ENCODE measurements around the gene PILRA.
"Not testable (repeated sequence)": the region's sequence is repeated elsewhere in the genome, so short reads cannot be mapped to it uniquely, and the experiment has no call there.

PILRA gene

DNA sequence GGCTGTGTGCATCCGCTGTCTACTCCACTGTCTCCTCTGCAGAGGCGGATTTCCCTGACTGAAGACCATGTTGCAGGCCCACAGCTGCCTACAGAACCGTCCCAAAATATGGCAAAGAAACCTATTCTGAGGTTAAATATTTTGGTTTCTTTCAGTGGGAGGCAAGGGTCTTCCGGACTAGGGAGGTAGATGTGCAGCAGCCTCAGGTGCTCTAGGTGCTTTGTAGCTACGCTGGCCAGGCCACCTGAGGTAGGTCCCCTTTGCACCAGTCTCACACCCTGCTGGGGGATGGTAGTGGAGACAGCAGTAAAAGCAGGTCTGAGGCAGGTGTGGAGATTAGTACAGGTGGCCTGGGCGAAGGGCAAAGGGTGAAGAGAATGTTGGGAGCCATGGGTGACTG lies 23.5 kb upstream of the PILRA start:
- Histone ChIP-seq H3K27me3 (ENCODE audit: insufficient read depth, low read length) (no peaks in the 10 kb centered on the region), H2AFZ (ENCODE audit: low read depth, low read length) (no peak overlapping the region), H3K9me3 (ENCODE audit: low read length) (no peaks in the 10 kb centered on the region), H3K4me3 (ENCODE audit: low read length) (no peak overlapping the region), H3K4me1 (ENCODE audit: insufficient read depth, low read length) (peaks cover 2% of the 10 kb centered on the region), H3K36me3 (ENCODE audit: insufficient read depth, low read length) (peaks cover 70% of the 10 kb centered on the region)

DNA sequence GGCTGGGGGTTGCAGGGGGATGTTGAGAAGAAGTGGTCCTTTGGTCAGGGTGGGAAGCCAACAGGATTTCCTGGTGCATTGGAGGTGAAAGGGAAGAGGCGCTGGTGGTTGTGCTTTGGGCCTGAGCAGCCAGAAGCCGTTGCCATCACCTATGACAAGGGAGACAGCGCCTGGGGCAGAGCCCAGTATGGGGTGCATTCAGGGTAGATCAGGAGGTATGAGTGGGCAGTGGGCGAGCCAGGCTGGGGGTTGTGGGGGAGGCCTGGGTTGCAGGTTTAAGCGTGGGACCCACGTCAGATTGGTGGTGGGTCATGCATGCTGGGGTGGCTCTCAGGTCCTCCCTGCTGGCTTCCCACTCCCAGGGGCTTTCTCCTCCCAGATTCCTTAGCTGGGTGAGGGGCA lies 21.6 kb upstream of the PILRA start:
- Histone ChIP-seq H3K36me3 (ENCODE audit: insufficient read depth, low read length) (peaks cover 76% of the 10 kb centered on the region), H2AFZ (ENCODE audit: low read depth, low read length) (no peak overlapping the region), H3K4me1 (ENCODE audit: insufficient read depth, low read length) (no peaks in the 10 kb centered on the region), H3K9me3 (ENCODE audit: low read length) (no peaks in the 10 kb centered on the region), H3K27me3 (ENCODE audit: insufficient read depth, low read length) (no peaks in the 10 kb centered on the region), H3K4me3 (ENCODE audit: low read length) (no peak overlapping the region)

DNA sequence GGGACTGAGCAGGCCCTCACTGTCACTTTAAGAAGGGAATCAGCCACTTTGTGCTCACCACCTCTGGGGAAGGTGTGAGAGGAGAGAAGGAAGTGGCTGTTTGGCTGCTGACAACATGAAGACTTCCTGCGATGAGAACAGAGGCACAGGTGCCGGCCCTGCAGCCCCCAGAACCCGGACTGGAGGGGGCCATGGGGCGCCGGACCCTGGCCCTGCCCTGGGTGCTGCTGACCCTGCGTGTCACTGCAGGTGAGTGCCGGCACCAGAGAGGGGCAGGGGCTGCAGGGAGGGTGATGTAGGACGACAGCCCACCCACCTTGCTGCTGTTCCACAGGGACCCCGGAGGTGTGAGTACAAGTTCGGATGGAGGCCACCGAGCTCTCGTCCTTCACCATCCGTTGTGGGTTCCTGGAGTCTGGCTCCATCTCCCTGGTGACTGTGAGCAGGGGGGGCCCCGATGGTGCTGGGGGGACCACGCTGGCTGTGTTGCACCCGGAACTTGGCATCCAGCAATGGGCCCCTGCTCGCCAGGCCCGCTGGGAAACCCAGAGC lies 21.0 kb upstream of the PILRA start:
- H3K9me3 ChIP-seq (ENCODE audit: low read length); H2AFZ ChIP-seq (ENCODE audit: low read depth, low read length); H3K27me3 ChIP-seq (ENCODE audit: insufficient read depth, low read length); H3K4me1 ChIP-seq (ENCODE audit: insufficient read depth, low read length); H3K4me3 ChIP-seq (ENCODE audit: low read length): not testable (repeated sequence)
- peaks cover 75% of the 10 kb centered on the region for H3K36me3 ChIP-seq (ENCODE audit: insufficient read depth, low read length)

DNA sequence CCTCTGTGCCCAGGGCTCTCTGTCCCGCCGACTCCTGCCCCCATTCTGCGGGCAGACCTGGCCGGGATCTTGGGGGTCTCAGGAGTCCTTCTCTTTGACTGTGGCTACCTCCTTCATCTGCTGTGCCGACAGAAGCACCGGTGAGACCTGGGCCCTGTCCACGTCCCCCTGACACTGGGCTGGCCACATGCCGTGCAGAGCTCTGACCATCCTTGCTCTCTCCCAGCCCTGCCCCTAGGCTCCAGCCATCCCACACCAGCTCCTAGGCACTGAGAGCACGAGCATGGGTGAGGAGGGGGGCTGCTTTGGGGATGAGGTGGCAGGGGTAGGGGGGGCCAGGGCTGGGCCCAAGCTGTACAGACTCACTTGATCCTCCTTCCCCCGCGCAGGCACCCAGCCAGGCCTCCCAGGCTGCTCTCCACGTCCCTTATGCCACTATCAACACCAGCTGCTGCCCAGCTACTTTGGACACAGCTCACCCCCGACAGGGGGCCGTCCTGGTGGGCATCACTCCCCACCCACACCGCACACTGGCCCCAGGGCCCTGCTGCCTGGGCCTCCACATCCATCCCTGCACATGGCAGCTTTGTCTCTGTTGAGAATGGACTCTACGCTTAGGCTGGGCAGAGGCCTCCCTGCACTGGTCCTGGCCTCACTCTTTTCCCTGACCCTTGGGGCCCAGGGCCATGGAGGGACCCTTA lies 20.2 kb upstream of the PILRA start:
- H3K36me3 ChIP-seq (ENCODE audit: insufficient read depth, low read length) = peaks cover 71% of the 10 kb centered on the region

DNA sequence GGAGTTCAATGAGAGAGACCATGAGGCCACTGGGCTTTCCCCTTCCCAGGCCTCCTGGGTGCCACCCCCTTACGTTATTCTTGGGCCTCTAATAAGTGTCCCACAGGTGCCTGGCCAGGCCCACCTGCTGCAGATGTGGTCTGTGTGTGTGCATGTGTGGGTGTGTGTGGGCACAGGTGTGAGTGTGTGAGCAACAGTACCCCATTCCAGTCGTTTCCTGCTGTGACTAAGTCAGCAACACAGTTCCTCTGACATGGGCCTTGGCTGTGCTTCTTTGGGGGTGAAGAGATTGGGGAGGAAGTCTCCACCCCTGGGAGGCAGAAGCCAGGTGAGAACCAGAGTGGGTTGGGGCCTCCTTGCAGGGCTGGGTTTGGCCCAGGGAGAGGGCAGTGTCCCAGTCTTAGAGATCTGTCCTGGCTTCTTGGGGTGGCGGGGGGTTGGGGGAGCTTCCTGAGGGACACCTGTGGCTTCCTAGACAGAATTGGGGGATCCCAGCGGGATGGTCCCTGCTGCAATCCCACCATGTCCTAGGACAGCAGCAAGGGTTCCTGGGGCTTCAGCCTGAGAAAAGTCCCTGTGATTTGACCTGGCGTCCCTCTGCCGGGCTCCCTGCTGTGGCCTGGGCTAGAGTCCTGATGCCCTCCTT lies 19.5 kb upstream of the PILRA start:
- peaks cover 75% of the 10 kb centered on the region for H3K36me3 ChIP-seq (ENCODE audit: insufficient read depth, low read length)
- H2AFZ ChIP-seq (ENCODE audit: low read depth, low read length) = no peak overlapping the region
- H3K4me1 ChIP-seq (ENCODE audit: insufficient read depth, low read length) = no peaks in the 10 kb centered on the region
- H3K27me3 ChIP-seq (ENCODE audit: insufficient read depth, low read length) = no peaks in the 10 kb centered on the region
- no peak overlapping the region for H3K4me3 ChIP-seq (ENCODE audit: low read length)
- H3K9me3 ChIP-seq (ENCODE audit: low read length) = no peaks in the 10 kb centered on the region

More for the DNA sequence above, 20.2 kb upstream of the PILRA start:
- no peaks in the 10 kb centered on the region for H3K4me1 ChIP-seq (ENCODE audit: insufficient read depth, low read length)
- H3K4me3 ChIP-seq (ENCODE audit: low read length) = no peak overlapping the region
- H3K9me3 ChIP-seq (ENCODE audit: low read length) = no peaks in the 10 kb centered on the region
- H2AFZ ChIP-seq (ENCODE audit: low read depth, low read length) = no peak overlapping the region
- no peaks in the 10 kb centered on the region for H3K27me3 ChIP-seq (ENCODE audit: insufficient read depth, low read length)

DNA sequence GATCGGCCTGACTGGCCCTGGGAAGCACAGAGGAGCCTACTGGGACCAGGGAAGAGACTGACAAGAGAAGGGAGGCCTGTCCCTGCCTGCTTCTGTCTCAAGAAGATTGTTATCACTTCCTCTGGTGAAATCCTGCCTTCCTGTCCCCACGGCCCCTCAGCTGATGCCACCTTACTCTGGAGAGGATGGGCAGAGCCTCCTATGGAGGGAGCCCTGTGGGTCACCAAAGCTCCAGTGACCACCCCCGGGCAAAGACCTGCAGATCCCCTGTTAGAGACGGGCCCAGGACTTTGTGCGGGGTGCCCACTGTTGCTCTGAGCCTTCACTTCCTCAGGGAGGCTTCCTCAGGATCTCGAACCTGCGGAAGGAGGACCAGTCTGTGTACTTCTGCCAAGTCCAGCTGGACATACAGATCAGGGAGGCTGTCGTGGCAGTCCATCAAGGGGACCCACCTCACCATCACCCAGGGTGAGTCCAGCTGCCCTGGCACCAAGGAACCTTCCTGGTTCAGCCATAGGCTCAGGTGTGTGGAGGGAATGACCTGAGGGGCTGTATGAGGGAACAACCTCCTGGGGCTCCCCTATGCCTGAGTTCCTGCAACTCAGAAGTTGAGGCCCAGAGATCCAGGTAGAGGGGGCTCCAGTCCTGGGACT lies 16.7 kb upstream of the PILRA start:
- no peak overlapping the region for H3K4me3 ChIP-seq (ENCODE audit: low read length)
- H3K36me3 ChIP-seq (ENCODE audit: insufficient read depth, low read length) = peaks cover 77% of the 10 kb centered on the region
- H3K4me1 ChIP-seq (ENCODE audit: insufficient read depth, low read length) = no peaks in the 10 kb centered on the region
- H3K9me3 ChIP-seq (ENCODE audit: low read length) = no peaks in the 10 kb centered on the region
- no peak overlapping the region for H2AFZ ChIP-seq (ENCODE audit: low read depth, low read length)
- H3K27me3 ChIP-seq (ENCODE audit: insufficient read depth, low read length) = no peaks in the 10 kb centered on the region

DNA sequence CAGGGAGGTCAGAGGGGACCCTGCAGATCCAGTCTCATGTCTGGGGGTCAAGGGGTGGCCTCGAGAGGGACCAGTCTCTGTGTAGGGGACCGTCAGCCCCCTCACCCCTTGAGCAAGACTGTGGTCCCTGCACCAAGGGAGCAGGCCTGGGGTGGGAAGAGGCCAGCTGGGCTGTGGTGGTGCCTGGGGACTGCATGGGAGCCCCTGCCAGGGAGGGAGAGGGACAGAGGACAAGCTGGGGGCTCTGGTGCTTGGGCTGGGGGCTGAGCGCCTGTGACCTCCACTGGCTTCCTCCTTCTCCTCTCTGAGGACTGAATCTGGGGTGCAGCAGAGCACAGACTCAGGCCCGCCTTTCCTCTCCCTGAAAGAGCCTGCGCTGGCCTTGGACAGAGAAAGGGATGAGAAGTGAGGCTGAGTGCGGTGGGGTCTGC lies 16.1 kb upstream of the PILRA start:
- Histone ChIP-seq H3K27me3 (ENCODE audit: insufficient read depth, low read length) (no peaks in the 10 kb centered on the region), H3K4me3 (ENCODE audit: low read length) (no peak overlapping the region), H3K36me3 (ENCODE audit: insufficient read depth, low read length) (peaks cover 80% of the 10 kb centered on the region), H2AFZ (ENCODE audit: low read depth, low read length) (no peak overlapping the region), H3K9me3 (ENCODE audit: low read length) (no peaks in the 10 kb centered on the region), H3K4me1 (ENCODE audit: insufficient read depth, low read length) (no peaks in the 10 kb centered on the region)

DNA sequence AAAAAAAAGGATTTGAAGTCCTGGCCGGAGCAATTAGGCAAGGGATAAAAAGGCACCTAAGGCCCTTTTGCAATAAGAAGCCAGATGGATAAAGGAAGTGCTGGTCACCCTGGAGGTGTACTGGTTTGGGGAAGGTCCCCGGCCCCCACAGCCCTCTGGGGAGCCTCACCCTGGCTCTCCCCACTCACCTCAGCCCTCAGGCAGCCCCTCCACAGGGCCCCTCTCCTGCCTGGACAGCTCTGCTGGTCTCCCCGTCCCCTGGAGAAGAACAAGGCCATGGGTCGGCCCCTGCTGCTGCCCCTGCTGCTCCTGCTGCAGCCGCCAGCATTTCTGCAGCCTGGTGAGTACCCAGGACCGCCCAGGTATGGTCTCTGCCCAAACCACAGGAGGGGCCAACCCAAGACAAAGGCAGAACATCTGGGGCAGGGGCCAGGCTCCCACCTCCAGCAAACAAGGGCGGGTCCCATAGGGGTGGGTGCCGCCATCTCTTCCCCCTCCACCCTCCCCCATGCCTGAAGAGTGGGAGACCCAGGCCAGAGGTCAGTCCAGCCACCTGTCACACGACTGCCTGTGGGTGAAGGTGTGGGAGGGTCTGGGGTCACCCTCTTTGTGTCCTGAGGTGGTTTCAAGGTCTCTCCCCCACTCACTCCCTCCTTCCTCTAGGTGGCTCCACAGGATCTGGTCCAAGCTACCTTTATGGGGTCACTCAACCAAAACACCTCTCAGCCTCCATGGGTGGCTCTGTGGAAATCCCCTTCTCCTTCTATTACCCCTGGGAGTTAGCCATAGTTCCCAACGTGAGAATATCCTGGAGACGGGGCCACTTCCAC lies 15.0 kb upstream of the PILRA start, which contains the start of gene PILRB:
Gene PILRB, plus strand, starts transcription at position 91 of the 830 bp plus-strand sequence. Its CDS starts 186 bp downstream, at position 277.
- H3K9me3 ChIP-seq (ENCODE audit: low read length) = no peaks in the 10 kb centered on the region

DNA sequence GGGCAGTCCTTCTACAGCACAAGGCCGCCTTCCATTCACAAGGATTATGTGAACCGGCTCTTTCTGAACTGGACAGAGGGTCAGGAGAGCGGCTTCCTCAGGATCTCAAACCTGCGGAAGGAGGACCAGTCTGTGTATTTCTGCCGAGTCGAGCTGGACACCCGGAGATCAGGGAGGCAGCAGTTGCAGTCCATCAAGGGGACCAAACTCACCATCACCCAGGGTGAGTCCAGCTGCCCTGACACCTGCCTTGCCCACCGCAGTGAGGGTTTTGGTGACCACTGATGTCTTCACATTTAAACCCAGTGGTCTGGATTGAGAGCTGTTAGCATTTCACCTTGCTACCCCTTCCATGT lies 14.5 kb upstream of the PILRA start:
- Histone ChIP-seq H2AFZ (ENCODE audit: low read depth, low read length) (no peak overlapping the region), H3K4me1 (ENCODE audit: insufficient read depth, low read length) (no peaks in the 10 kb centered on the region), H3K4me3 (ENCODE audit: low read length) (no peak overlapping the region), H3K27me3 (ENCODE audit: insufficient read depth, low read length) (no peaks in the 10 kb centered on the region), H3K9me3 (ENCODE audit: low read length) (no peaks in the 10 kb centered on the region), H3K36me3 (ENCODE audit: insufficient read depth, low read length) (peaks cover 77% of the 10 kb centered on the region)

More for the DNA sequence above, 15.0 kb upstream of the PILRA start, which contains the start of gene PILRB:
- H3K4me1 ChIP-seq (ENCODE audit: insufficient read depth, low read length) = no peaks in the 10 kb centered on the region
- H3K27me3 ChIP-seq (ENCODE audit: insufficient read depth, low read length) = no peaks in the 10 kb centered on the region
- H3K4me3 ChIP-seq (ENCODE audit: low read length) = no peak within 1 kb of the TSS
- H3K36me3 ChIP-seq (ENCODE audit: insufficient read depth, low read length) = peaks cover 79% of the 10 kb centered on the region
- H2AFZ ChIP-seq (ENCODE audit: low read depth, low read length) = no peak within 1 kb of the TSS

DNA sequence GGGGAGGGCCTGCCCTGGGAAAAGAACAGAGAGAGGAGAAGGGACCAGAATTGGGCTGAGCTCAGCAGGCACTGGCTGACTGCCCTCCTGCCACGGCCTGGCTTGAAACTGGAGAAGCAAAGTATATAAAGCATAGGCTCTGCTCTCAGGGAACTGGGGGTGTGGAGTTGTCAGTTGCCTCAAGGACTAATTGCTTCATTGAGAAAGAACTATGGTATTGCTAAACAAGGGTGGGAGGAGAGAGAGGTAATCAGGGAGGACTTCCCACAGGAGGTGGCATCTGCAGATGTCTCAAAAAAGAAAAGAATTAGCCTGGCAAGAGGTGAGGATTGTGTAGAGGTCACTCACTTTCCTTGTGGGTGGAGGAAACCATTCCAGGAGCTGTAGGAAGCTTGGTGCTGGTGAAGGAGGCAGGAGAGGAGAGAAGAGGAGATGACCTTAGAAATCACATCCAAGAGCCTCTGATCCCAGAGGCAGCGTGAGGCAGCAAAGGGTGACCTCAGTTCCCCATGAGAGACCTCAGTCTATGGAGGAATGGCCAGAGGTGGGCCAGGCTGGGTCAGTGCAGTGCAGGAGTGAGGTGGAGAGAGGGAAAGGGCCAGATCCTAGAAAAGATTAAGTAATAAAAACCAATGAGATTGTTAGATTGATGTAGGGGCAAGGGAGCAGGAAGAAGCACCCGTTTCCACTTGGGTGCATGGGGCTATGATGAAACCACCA lies 13.0 kb upstream of the PILRA start:
- H3K27me3 ChIP-seq (ENCODE audit: insufficient read depth, low read length) = no peaks in the 10 kb centered on the region
- H3K9me3 ChIP-seq (ENCODE audit: low read length) = no peaks in the 10 kb centered on the region
- peaks cover 64% of the 10 kb centered on the region for H3K36me3 ChIP-seq (ENCODE audit: insufficient read depth, low read length)
- H3K4me3 ChIP-seq (ENCODE audit: low read length) = no peak overlapping the region
- no peak overlapping the region for H2AFZ ChIP-seq (ENCODE audit: low read depth, low read length)
- no peaks in the 10 kb centered on the region for H3K4me1 ChIP-seq (ENCODE audit: insufficient read depth, low read length)

DNA sequence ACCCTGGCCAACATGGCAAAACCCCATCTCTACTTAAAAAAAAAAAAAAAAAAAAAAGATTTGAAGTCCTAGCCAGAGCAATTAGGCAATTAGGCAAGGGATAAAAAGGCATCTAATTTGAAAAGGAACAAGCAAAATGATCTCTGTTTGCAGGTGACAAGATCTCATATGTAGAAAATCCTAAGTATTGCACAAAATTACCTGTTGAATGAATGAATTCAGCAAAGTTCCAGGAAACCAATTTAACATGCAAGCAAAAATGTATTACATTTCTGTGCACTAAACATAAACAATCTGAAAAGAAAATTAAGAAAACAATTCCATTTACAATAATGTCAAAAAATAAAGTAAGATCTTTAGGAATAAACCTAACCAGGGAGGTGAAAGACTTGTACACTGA lies 10.2 kb upstream of the PILRA start:
- H3K4me3 ChIP-seq (ENCODE audit: low read length) = no peak overlapping the region
- H3K9me3 ChIP-seq (ENCODE audit: low read length) = no peaks in the 10 kb centered on the region
- no peaks in the 10 kb centered on the region for H3K4me1 ChIP-seq (ENCODE audit: insufficient read depth, low read length)
- no peak overlapping the region for H2AFZ ChIP-seq (ENCODE audit: low read depth, low read length)
- H3K27me3 ChIP-seq (ENCODE audit: insufficient read depth, low read length) = no peaks in the 10 kb centered on the region
- H3K36me3 ChIP-seq (ENCODE audit: insufficient read depth, low read length) = peaks cover 54% of the 10 kb centered on the region

DNA sequence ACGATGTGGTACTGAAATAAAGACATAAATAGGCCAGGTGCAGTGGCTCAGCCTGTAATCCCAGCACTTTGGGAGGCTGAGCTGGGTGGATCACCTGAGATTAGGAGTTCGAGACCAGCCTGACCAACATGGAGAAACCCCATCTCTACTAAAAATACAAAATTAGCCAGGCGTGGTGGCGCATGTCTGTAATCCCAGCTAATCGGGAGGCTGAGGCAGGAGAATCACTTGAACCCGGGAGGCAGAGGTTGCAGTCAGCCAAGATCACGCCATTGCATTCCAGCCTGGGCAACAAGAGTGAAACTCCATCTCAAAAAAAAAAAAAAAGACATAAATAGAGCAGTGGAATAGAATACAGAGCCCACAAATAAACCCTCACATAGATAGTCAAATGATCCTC lies 9.5 kb upstream of the PILRA start:
- H3K27me3 ChIP-seq (ENCODE audit: insufficient read depth, low read length); H2AFZ ChIP-seq (ENCODE audit: low read depth, low read length); H3K9me3 ChIP-seq (ENCODE audit: low read length); H3K4me3 ChIP-seq (ENCODE audit: low read length); H3K4me1 ChIP-seq (ENCODE audit: insufficient read depth, low read length): not testable (repeated sequence)
- peaks cover 48% of the 10 kb centered on the region for H3K36me3 ChIP-seq (ENCODE audit: insufficient read depth, low read length)

All from neuron (in vitro differentiated cells).